Stomach (tissue), 4 donors: ENCODE data around the gene SBF1.

Experiments used
- POLR2AphosphoS5 ChIP-seq, 3 donors: sonication (generic); formaldehyde crosslinking; IDR thresholded peaks; one replicate each; pipeline ENCODE4 v1.6.1; 2016; ENCODE audit warnings: antibody characterized with exemption in 3 of 3
- TF ChIP-seq, protein P1 (sequence below), 7 experiments: fragments of 450-650 bp in 4 of 7; fragments of 200-600 bp in 3 of 7; sonication (generic) in 3 of 7; IDR thresholded peaks; one replicate each; pipeline ENCODE4 v1.5.1; 2016 to 2019; ENCODE audit warnings: antibody characterized with exemption in 7 of 7, control low read depth in 2 of 7, mild to moderate bottlenecking in 1 of 7

DNA sequence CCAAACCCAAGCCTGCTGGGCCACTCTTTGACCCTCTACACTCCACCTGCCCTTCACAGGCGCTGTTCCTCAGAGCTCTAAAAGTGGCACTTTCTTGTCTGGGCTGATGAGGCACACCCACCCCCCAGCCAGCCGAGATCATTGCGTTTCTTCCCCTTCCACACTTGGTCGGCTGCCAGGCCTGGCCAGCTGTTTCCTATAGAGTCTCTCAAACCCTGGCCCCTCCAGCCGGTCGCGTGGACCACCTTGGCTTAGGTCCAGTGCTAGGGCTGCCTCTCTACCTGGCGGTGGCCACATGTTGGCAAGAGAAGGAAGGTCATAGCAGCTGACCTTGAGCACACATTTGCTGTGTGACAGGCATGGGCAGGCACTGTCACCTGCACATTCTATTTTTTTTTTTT is 71.1 kb downstream of the SBF1 start:
- TF ChIP-seq, protein P1, sequence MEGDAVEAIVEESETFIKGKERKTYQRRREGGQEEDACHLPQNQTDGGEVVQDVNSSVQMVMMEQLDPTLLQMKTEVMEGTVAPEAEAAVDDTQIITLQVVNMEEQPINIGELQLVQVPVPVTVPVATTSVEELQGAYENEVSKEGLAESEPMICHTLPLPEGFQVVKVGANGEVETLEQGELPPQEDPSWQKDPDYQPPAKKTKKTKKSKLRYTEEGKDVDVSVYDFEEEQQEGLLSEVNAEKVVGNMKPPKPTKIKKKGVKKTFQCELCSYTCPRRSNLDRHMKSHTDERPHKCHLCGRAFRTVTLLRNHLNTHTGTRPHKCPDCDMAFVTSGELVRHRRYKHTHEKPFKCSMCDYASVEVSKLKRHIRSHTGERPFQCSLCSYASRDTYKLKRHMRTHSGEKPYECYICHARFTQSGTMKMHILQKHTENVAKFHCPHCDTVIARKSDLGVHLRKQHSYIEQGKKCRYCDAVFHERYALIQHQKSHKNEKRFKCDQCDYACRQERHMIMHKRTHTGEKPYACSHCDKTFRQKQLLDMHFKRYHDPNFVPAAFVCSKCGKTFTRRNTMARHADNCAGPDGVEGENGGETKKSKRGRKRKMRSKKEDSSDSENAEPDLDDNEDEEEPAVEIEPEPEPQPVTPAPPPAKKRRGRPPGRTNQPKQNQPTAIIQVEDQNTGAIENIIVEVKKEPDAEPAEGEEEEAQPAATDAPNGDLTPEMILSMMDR (IDR thresholded peaks at IDR 0.05), result no peak
- no peak for TF ChIP-seq POLR2AphosphoS5 (IDR thresholded peaks at IDR 0.05)
